ENCODE data around the gene SELPLG.

The SELPLG gene

GRCh38 chr12:108610856-108611605, 22.7 kb downstream of the SELPLG start:
- Histone ChIP-seq H3K27ac (no peak overlapping the region), H3K27me3 (ENCODE audit: insufficient read depth, low read depth, severe bottlenecking) (no peaks in the 10 kb centered on the region), H3K36me3 (no peaks in the 10 kb centered on the region), H3K9me3 (ENCODE audit: severe bottlenecking) (peaks cover under 1% of the 10 kb centered on the region), H3K4me3 (ENCODE audit: low read depth, low read length) (no peak overlapping the region)
- no peak for TF ChIP-seq CTCF (IDR thresholded peaks at IDR 0.05; ENCODE audit: low read depth, low read length)
- no peak for DNase-seq

GRCh38 chr12:108610336-108610815, 23.3 kb downstream of the SELPLG start:
- peaks cover 4% of the 10 kb centered on the region for H3K9me3 ChIP-seq (ENCODE audit: severe bottlenecking)
- H3K27ac ChIP-seq, result no peak overlapping the region
- no peak for TF ChIP-seq CTCF (IDR thresholded peaks at IDR 0.05; ENCODE audit: low read depth, low read length)
- H3K4me3 ChIP-seq (ENCODE audit: low read depth, low read length), result no peak overlapping the region
- no peaks in the 10 kb centered on the region for H3K27me3 ChIP-seq (ENCODE audit: insufficient read depth, low read depth, severe bottlenecking)
- no peaks in the 10 kb centered on the region for H3K36me3 ChIP-seq
- no peak for DNase-seq

GRCh38 chr12:108609537-108610335, 24.0 kb downstream of the SELPLG start:
- TF ChIP-seq CTCF (IDR thresholded peaks at IDR 0.05; ENCODE audit: low read depth, low read length), result no peak
- H3K27ac ChIP-seq, result no peak overlapping the region
- no peaks in the 10 kb centered on the region for H3K36me3 ChIP-seq
- H3K4me3 ChIP-seq (ENCODE audit: low read depth, low read length), result no peak overlapping the region
- DNase-seq, result no peak
- no peaks in the 10 kb centered on the region for H3K27me3 ChIP-seq (ENCODE audit: insufficient read depth, low read depth, severe bottlenecking)
- H3K9me3 ChIP-seq (ENCODE audit: severe bottlenecking), result peaks cover 4% of the 10 kb centered on the region

- no peak for DNase-seq
- Histone ChIP-seq H3K9me3 (ENCODE audit: severe bottlenecking) (peaks cover 4% of the 10 kb centered on the region), H3K4me3 (ENCODE audit: low read depth, low read length) (no peak overlapping the region), H3K27ac (no peak overlapping the region), H3K27me3 (ENCODE audit: insufficient read depth, low read depth, severe bottlenecking) (no peaks in the 10 kb centered on the region), H3K36me3 (no peaks in the 10 kb centered on the region)
- no peak for TF ChIP-seq CTCF (IDR thresholded peaks at IDR 0.05; ENCODE audit: low read depth, low read length)
Observed at GRCh38 chr12:108608616-108609015, 25.1 kb downstream of the SELPLG start.

GRCh38 chr12:108607981-108608600, 25.6 kb downstream of the SELPLG start:
- no peak for TF ChIP-seq CTCF (IDR thresholded peaks at IDR 0.05; ENCODE audit: low read depth, low read length)
- Histone ChIP-seq H3K27me3 (ENCODE audit: insufficient read depth, low read depth, severe bottlenecking) (no peaks in the 10 kb centered on the region), H3K9me3 (ENCODE audit: severe bottlenecking) (peaks cover 4% of the 10 kb centered on the region), H3K36me3 (no peaks in the 10 kb centered on the region), H3K4me3 (ENCODE audit: low read depth, low read length) (no peak overlapping the region), H3K27ac (no peak overlapping the region)
- no peak for DNase-seq
